Prostate gland (tissue), 2 donors: ENCODE data around the gene ANKLE1.

ENCODE experiments used
- POLR2A ChIP-seq: fragments of 450-650 bp; IDR thresholded peaks from one replicate; pipeline ENCODE4 v1.6.1; 2016; ENCODE audit warnings: antibody characterized with exemption, mild to moderate bottlenecking
- TF ChIP-seq, protein P1 (sequence below), 4 experiments: fragments of 200-600 bp in 2 of 4; fragments of 450-650 bp in 2 of 4; sonication (generic) in 2 of 4; IDR thresholded peaks; 1 replicate in 3 of 4; 2 replicates in 1 of 4; pipeline ENCODE4 v1.5.1; 2016 to 2019; ENCODE audit warnings: antibody characterized with exemption in 4 of 4, mild to moderate bottlenecking in 2 of 4, moderate library complexity in 2 of 4

DNA sequence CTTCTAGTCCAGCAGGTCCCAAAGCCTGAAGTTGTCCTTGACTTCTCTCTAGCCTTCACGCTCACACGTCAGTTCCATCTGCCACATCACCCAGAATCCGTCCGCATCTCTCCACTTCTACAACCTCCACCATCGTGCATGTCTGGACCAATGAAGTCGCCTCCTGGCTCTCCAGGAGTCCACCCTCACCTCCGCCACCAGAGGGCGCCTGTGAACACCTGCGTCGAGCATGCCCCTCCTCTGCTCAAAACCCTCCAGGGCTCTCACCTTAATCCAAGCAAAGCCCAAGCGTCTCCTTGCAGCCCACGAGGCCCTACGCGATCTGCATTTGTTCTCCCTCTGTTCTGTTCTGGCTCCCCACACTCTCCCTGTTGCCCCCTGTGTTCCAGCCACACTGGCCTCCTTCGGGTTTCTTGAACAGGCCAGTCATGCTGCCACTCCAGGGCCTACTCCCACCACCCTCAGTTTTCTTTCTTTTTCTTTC lies 20.8 kb upstream of the ANKLE1 start:
- no peak for TF ChIP-seq POLR2A
- TF ChIP-seq, protein P1, sequence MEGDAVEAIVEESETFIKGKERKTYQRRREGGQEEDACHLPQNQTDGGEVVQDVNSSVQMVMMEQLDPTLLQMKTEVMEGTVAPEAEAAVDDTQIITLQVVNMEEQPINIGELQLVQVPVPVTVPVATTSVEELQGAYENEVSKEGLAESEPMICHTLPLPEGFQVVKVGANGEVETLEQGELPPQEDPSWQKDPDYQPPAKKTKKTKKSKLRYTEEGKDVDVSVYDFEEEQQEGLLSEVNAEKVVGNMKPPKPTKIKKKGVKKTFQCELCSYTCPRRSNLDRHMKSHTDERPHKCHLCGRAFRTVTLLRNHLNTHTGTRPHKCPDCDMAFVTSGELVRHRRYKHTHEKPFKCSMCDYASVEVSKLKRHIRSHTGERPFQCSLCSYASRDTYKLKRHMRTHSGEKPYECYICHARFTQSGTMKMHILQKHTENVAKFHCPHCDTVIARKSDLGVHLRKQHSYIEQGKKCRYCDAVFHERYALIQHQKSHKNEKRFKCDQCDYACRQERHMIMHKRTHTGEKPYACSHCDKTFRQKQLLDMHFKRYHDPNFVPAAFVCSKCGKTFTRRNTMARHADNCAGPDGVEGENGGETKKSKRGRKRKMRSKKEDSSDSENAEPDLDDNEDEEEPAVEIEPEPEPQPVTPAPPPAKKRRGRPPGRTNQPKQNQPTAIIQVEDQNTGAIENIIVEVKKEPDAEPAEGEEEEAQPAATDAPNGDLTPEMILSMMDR (IDR thresholded peaks at IDR 0.05): peak; percentile 75 to 85 (median 81)
